HCT116 (cell line): ENCODE results near the gene ZDHHC18. TPM values are rescaled to one million over a fixed set of nuclear protein-coding genes. Genes with fewer than 3 reads are reported as not detected.

Experiments used
- ATAC-seq: fragments of 200-7000 bp; cut with Tn5 transposase; 2 replicates; pipeline ENCODE4 v1.9.1; 2020; ENCODE audit warnings: mild to moderate bottlenecking, moderate library complexity
- BruUV-seq: library from RNA; stranded (reverse); fragments of 400-500 nt; replicated peaks from 2 replicates; lab custom pipeline; 2021; lab: Mats Ljungman, UMichigan
- CTCF ChIA-PET: fragments of 300-600 bp; sonication (Branson Sonifier 250); formaldehyde crosslinking; loops from one replicate; lab custom pipeline; 2021; ENCODE audit warnings: antibody characterized with exemption; lab: Charles Lee
- POLR2A ChIA-PET: fragments of 300-600, 350-600 bp; sonication (Branson Sonifier 250); formaldehyde crosslinking; loops from one replicate; lab custom pipeline; 2021; ENCODE audit warnings: antibody characterized with exemption; lab: Charles Lee
- RAD21 ChIA-PET, 2 experiments: fragments of 300-600 bp; sonication (Branson Sonifier 250); formaldehyde crosslinking; loops; one replicate each; lab custom pipeline; 2023; ENCODE audit warnings: low total read pairs in 2 of 2; ENCODE audit not compliant: uncharacterized antibody in 2 of 2, unreplicated experiment in 2 of 2, low non-redundant PET in 1 of 2; lab: Charles Lee
- DNase-seq: peaks from one replicate; pipeline ENCODE4 v3.0.0-alpha.2; 2010; ENCODE audit warnings: low read depth, low spot score
- H2AFZ ChIP-seq: fragments of 200-600 bp; shearing (Covaris generic), sonication (generic); 2 replicates; pipeline ENCODE4 v1.6.1; 2017; ENCODE audit warnings: low read depth, mixed run types, mixed read lengths, antibody characterized with exemption, low read length; ENCODE audit not compliant: poor library complexity, severe bottlenecking
- H3K27ac ChIP-seq: 2 replicates; pipeline ENCODE4 v1.5.1; 2012; ENCODE audit warnings: low read depth, low read length
- H3K27me3 ChIP-seq: fragments of 200-600 bp; sonication (generic); 2 replicates; pipeline ENCODE4 v1.6.1; 2016; ENCODE audit warnings: mixed run types, low read length, mixed read lengths; ENCODE audit not compliant: insufficient read depth
- H3K36me3 ChIP-seq, 2 experiments: fragments of 200-500 bp in 1 of 2; fragments of 200-600 bp in 1 of 2; sonication (Bioruptor generic) in 1 of 2; sonication (generic) in 1 of 2; 2 replicates each; pipeline versions ENCODE4 v1.5.1 to v1.6.1; 2014 to 2016; ENCODE audit warnings: low read length in 2 of 2, inconsistent platforms in 1 of 2, mixed read lengths in 1 of 2, mixed run types in 1 of 2; ENCODE audit not compliant: insufficient read depth in 2 of 2, control insufficient read depth in 1 of 2
- H3K4me1 ChIP-seq, 2 experiments: fragments of 200-600 bp in 1 of 2; sonication (generic) in 1 of 2; 2 replicates each; pipeline versions ENCODE4 v1.5.1 to v1.6.1; 2012 to 2017; ENCODE audit warnings: low read length in 2 of 2, inconsistent platforms in 1 of 2, mild to moderate bottlenecking in 1 of 2, mixed read lengths in 1 of 2, mixed run types in 1 of 2, moderate library complexity in 1 of 2; ENCODE audit not compliant: insufficient read depth in 2 of 2, control insufficient read depth in 1 of 2
- H3K4me2 ChIP-seq: fragments of 200-600 bp; sonication (generic); 2 replicates; pipeline ENCODE4 v1.6.1; 2017; ENCODE audit warnings: mixed run types, low read length, mixed read lengths
- H3K4me3 ChIP-seq, 2 experiments: fragments of 200-600 bp in 1 of 2; sonication (generic) in 1 of 2; replicated peaks in 1 of 2; 2 replicates each; pipeline ENCODE4 v1.5.1; 2011 to 2016; ENCODE audit warnings: low read length in 2 of 2, control low read depth in 1 of 2, low read depth in 1 of 2, mild to moderate bottlenecking in 1 of 2, mixed read lengths in 1 of 2, mixed run types in 1 of 2
- H3K79me2 ChIP-seq: fragments of 200-600 bp; sonication (generic); 2 replicates; pipeline ENCODE4 v1.6.1; 2017; ENCODE audit warnings: mild to moderate bottlenecking, mixed run types, low read length, moderate library complexity, mixed read lengths; ENCODE audit not compliant: insufficient read depth
- H3K9ac ChIP-seq: fragments of 200-600 bp; sonication (generic); 2 replicates; pipeline ENCODE4 v1.6.1; 2016; ENCODE audit warnings: low read length, mixed read lengths
- H3K9me2 ChIP-seq: fragments of 200-600 bp; sonication (generic), shearing (Covaris generic); 2 replicates; pipeline ENCODE4 v1.6.1; 2017; ENCODE audit warnings: mixed run types, mild to moderate bottlenecking, moderate library complexity; ENCODE audit not compliant: insufficient read depth
- H3K9me3 ChIP-seq, 2 experiments: fragments of 200-500 bp in 1 of 2; fragments of 200-600 bp in 1 of 2; sonication (Bioruptor generic) in 1 of 2; sonication (generic) in 1 of 2; 2 replicates each; pipeline ENCODE4 v1.6.1; 2014 to 2017; ENCODE audit warnings: low read length in 2 of 2, mixed read lengths in 2 of 2, inconsistent platforms in 1 of 2, low read depth in 1 of 2, mild to moderate bottlenecking in 1 of 2, mixed run types in 1 of 2, moderate library complexity in 1 of 2; ENCODE audit not compliant: control insufficient read depth in 1 of 2, insufficient read depth in 1 of 2
- H4K20me1 ChIP-seq: fragments of 200-600 bp; sonication (generic), shearing (Covaris generic); 2 replicates; pipeline ENCODE4 v1.6.1; 2017; ENCODE audit warnings: mixed run types, mild to moderate bottlenecking, moderate library complexity; ENCODE audit not compliant: insufficient read depth
- ATF3 ChIP-seq: IDR thresholded peaks from 2 replicates; pipeline ENCODE4 v1.6.1; 2012
- CBX3 ChIP-seq: IDR thresholded peaks from 2 replicates; pipeline ENCODE4 v1.6.1; 2012; ENCODE audit warnings: low read depth
- CTCF ChIP-seq, 3 experiments: fragments of 200-600 bp in 1 of 3; sonication (generic) in 1 of 3; IDR thresholded peaks in 2 of 3; conservative IDR thresholded peaks in 1 of 3; 2 replicates each; pipeline ENCODE4 v1.5.1; 2012 to 2017; ENCODE audit warnings: low read depth in 2 of 3, low read length in 2 of 3, antibody characterized with exemption in 1 of 3, borderline replicate concordance in 1 of 3, control low read depth in 1 of 3, mild to moderate bottlenecking in 1 of 3, mixed read lengths in 1 of 3, mixed run types in 1 of 3, moderate library complexity in 1 of 3; ENCODE audit not compliant: insufficient read depth in 1 of 3
- EGR1 ChIP-seq: IDR thresholded peaks from 2 replicates; pipeline ENCODE4 v1.6.1; 2012; ENCODE audit warnings: low read depth
- ELF1 ChIP-seq: IDR thresholded peaks from 2 replicates; pipeline ENCODE4 v1.6.1; 2012; ENCODE audit warnings: low read depth, borderline replicate concordance
- EZH2 ChIP-seq: fragments of 200-600 bp; sonication (generic); IDR thresholded peaks from 2 replicates; pipeline ENCODE4 v1.6.1; 2017; ENCODE audit warnings: antibody characterized with exemption, mixed run types
- EZH2phosphoT487 ChIP-seq: fragments of 200-600 bp; IDR thresholded peaks from 2 replicates; pipeline ENCODE4 v1.6.1; 2018; ENCODE audit warnings: antibody characterized with exemption, borderline replicate concordance
- FOSL1 ChIP-seq: IDR thresholded peaks from 2 replicates; pipeline ENCODE4 v1.6.1; 2012; ENCODE audit warnings: low read depth
- MAX ChIP-seq: IDR thresholded peaks from 2 replicates; pipeline ENCODE4 v1.6.1; 2012
- POLR2A ChIP-seq: IDR thresholded peaks from 2 replicates; pipeline ENCODE4 v1.7.0; 2011; ENCODE audit warnings: borderline replicate concordance; ENCODE audit not compliant: insufficient read depth, insufficient read length; ENCODE audit errors: extremely low read depth
- REST ChIP-seq: IDR thresholded peaks from 2 replicates; pipeline ENCODE4 v1.6.1; 2012; ENCODE audit warnings: low read depth
- SRF ChIP-seq: IDR thresholded peaks from 2 replicates; pipeline ENCODE4 v1.6.1; 2012; ENCODE audit warnings: low read depth
- YY1 ChIP-seq: IDR thresholded peaks from 2 replicates; pipeline ENCODE4 v1.6.1; 2011; ENCODE audit warnings: low read length, low read depth, moderate library complexity, mild to moderate bottlenecking; ENCODE audit not compliant: insufficient replicate concordance; ENCODE audit errors: extremely low read depth
- ZBTB33 ChIP-seq: IDR thresholded peaks from 2 replicates; pipeline ENCODE4 v1.6.1; 2011; ENCODE audit warnings: mild to moderate bottlenecking, low read length, moderate library complexity; ENCODE audit not compliant: insufficient replicate concordance; ENCODE audit errors: extremely low read depth
- ZFX ChIP-seq: fragments of 450-650 bp; IDR thresholded peaks from 2 replicates; pipeline ENCODE4 v1.6.1; 2017
- ZNF274 ChIP-seq: fragments of 200-500 bp; sonication (Bioruptor generic); IDR thresholded peaks from 2 replicates; pipeline ENCODE4 v1.6.1; 2014; ENCODE audit warnings: mild to moderate bottlenecking, low read depth, low read length, inconsistent platforms
- intact Hi-C: fragments of 100-400 bp; cut with micrococcal nuclease; formaldehyde crosslinking; loops from 2 replicates; pipeline ENCODE4 v1.10.0; 2022
- total RNA-seq: library from RNA; stranded (reverse); gene quantifications from one replicate; pipeline ENCODE4 v1.2.1, GENCODE V29; 2021; ENCODE audit not compliant: unreplicated experiment

ZDHHC18 gene
- total RNA-seq, 1 experiment from 2014 or later = 24.4 TPM

- no peak for ATAC-seq
- no peak for DNase-seq
- Histone ChIP-seq H3K36me3 (0 out of 4 replicates have a peak, but pooled peaks cover 0 to 4% of the 10 kb centered on the region in 2 experiments), H4K20me1 (no peaks in the 10 kb centered on the region), H3K79me2 (no peaks in the 10 kb centered on the region), H3K27me3 (no peaks in the 10 kb centered on the region), H3K4me3 (no peak overlapping the region), H3K27ac (no peak overlapping the region), H3K4me1 (peaks cover 0 to 16% of the 10 kb centered on the region in 2 experiments; a peak in 1 of 4 replicates), H3K4me2 (no peak overlapping the region), H3K9me3 (no peaks in the 10 kb centered on the region), H3K9ac (no peak overlapping the region), H2AFZ (no peak overlapping the region), H3K9me2 (no peaks in the 10 kb centered on the region)
- TF ChIP-seq ZFX (no peak), EGR1 (no peak), EZH2 (no peak), CTCF (IDR thresholded peaks at IDR 0.05 in 2 of 3, conservative IDR thresholded peaks at IDR 0.05 in 1 of 3; ENCODE audit: borderline replicate concordance in 1 of 3, insufficient read depth in 1 of 3, low read depth in 2 of 3, low read length in 2 of 3) (no peak), FOSL1 (no peak), MAX (no peak), REST (no peak), EZH2phosphoT487 (no peak), ZBTB33 (no peak), ELF1 (no peak), SRF (no peak), YY1 (no peak), ATF3 (no peak), ZNF274 (no peak), CBX3 (no peak), POLR2A (no peak)
- POLR2A ChIA-PET = no interaction called here
- intact Hi-C loops = no loop called here
- CTCF ChIA-PET = no interaction called here
- BruUV-seq = no TSS peak
- RAD21 ChIA-PET = no interaction called here
Observed at GRCh38 chr1:26792924-26793323, 33.6 kb upstream of the ZDHHC18 start.
